Measurements from ENCODE around the gene ACSF2. TPM values are rescaled to one million over a fixed set of nuclear protein-coding genes. Genes with fewer than 3 reads are reported as not detected.

The ACSF2 gene
- total and polyA plus RNA-seq, 2 donors (not counting 3 experiments of a cell fraction or from before 2014, with no cell fraction given), result 33.2 to 37.2 TPM

DNA sequence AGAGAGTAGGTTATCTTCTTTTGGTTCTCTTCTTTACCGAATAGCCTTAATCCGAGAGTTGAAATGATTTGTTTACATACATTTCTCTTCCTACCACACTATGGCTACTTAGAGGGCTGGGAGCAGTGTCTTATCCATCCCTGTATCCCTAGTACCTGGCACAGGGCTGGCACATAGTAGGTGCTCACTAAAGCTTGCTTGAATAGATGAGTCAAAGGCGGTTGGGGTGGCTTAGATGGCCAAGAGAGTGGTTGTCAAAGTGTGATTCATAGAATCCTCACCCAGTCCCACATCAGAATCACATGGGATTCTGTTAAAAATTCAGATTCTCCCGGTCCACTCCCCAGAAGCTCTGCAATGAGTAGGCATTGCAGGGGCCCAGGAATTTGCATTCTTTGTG, 31.6 kb downstream of the ACSF2 start:
- no peak for DNase-seq (ENCODE audit: low read depth, low spot score)
- no peak overlapping the region for H3K4me2 ChIP-seq (ENCODE audit: insufficient read depth, low read length)
- H3K4me1 ChIP-seq (ENCODE audit: control insufficient read depth, extremely low read depth, insufficient read depth, low read length), result no peaks in the 10 kb centered on the region
- intact Hi-C loops (cut with micrococcal nuclease), result no loop called here
- BruUV-seq (replicated peaks), result no TSS peak
- TF ChIP-seq FOS (IDR thresholded peaks at IDR 0.05; ENCODE audit: borderline replicate concordance, insufficient read depth, low read length), result no peak
- TF ChIP-seq, protein P1, sequence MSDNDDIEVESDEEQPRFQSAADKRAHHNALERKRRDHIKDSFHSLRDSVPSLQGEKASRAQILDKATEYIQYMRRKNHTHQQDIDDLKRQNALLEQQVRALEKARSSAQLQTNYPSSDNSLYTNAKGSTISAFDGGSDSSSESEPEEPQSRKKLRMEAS (IDR thresholded peaks at IDR 0.05; ENCODE audit: insufficient read depth, insufficient read length), result no peak
- TF ChIP-seq, protein P2, sequence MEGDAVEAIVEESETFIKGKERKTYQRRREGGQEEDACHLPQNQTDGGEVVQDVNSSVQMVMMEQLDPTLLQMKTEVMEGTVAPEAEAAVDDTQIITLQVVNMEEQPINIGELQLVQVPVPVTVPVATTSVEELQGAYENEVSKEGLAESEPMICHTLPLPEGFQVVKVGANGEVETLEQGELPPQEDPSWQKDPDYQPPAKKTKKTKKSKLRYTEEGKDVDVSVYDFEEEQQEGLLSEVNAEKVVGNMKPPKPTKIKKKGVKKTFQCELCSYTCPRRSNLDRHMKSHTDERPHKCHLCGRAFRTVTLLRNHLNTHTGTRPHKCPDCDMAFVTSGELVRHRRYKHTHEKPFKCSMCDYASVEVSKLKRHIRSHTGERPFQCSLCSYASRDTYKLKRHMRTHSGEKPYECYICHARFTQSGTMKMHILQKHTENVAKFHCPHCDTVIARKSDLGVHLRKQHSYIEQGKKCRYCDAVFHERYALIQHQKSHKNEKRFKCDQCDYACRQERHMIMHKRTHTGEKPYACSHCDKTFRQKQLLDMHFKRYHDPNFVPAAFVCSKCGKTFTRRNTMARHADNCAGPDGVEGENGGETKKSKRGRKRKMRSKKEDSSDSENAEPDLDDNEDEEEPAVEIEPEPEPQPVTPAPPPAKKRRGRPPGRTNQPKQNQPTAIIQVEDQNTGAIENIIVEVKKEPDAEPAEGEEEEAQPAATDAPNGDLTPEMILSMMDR (IDR thresholded peaks at IDR 0.05; ENCODE audit: extremely low read depth in 1 of 2, insufficient read depth in 1 of 2, low read depth in 1 of 2, low read length in 2 of 2), result no peak
- TF ChIP-seq JUN (IDR thresholded peaks at IDR 0.05; ENCODE audit: borderline replicate concordance, insufficient read depth, insufficient read length, low read depth), result no peak
- no peak for TF ChIP-seq GATA2 (IDR thresholded peaks at IDR 0.05; ENCODE audit: insufficient read depth, insufficient read length, low read depth, low read length)
- TF ChIP-seq POLR2AphosphoS5 (IDR thresholded peaks at IDR 0.05; ENCODE audit: insufficient read depth, low read depth, low read length), result no peak
- no peak for TF ChIP-seq EZH2 (IDR thresholded peaks at IDR 0.05; ENCODE audit: borderline replicate concordance, low read depth, low read length, severe bottlenecking)
- no peak for TF ChIP-seq MYC (IDR thresholded peaks at IDR 0.05; ENCODE audit: low read depth, low read length)
- dilution Hi-C loops (cut with MboI; ENCODE audit: extremely low pct_ligation_motif_present, low sequenced_read_pairs), result no loop called here
- no peak overlapping the region for H2AFZ ChIP-seq (ENCODE audit: low read depth, low read length)
- H3K9ac ChIP-seq (replicated peaks; ENCODE audit: extremely low read depth, insufficient read depth, low read length), result no peak overlapping the region
- H4K20me1 ChIP-seq (replicated peaks; ENCODE audit: control insufficient read depth, extremely low read depth, insufficient read depth, low read length), result no peaks in the 10 kb centered on the region
- H3K9me3 ChIP-seq (replicated peaks; ENCODE audit: control insufficient read depth, insufficient read depth, low read length), result no peaks in the 10 kb centered on the region
- no peaks in the 10 kb centered on the region for H3K79me2 ChIP-seq (ENCODE audit: control insufficient read depth, insufficient read depth, low read length)
- no peak for FAIRE-seq
- H3K9me1 ChIP-seq (replicated peaks; ENCODE audit: control insufficient read depth, extremely low read depth, insufficient read depth, low read length), result no peaks in the 10 kb centered on the region
- H3K27ac ChIP-seq (ENCODE audit: insufficient read depth, low read depth, low read length), result no peak overlapping the region
- CTCF ChIA-PET, result interaction anchor here (0.7 to 1.6 kb wide), 3 partner anchors 13 to 60 kb away, joined by 3 read pairs; partner anchors contain the start of gene LRRC59
- POLR2A ChIA-PET, result no interaction called here
- no peak overlapping the region for H3K4me3 ChIP-seq (replicated peaks in 1 of 3; ENCODE audit: insufficient read depth in 1 of 3, low read depth in 1 of 3, low read length in 3 of 3)
- no peaks in the 10 kb centered on the region for H3K36me3 ChIP-seq (ENCODE audit: control insufficient read depth in 2 of 2, extremely low read depth in 1 of 2, insufficient read depth in 2 of 2, low read length in 2 of 2)
- H3K27me3 ChIP-seq (ENCODE audit: control insufficient read depth in 2 of 2, insufficient read depth in 2 of 2, low read length in 2 of 2), result no peaks in the 10 kb centered on the region

Measured in endothelial cell of umbilical vein (primary cell).